Ramos (cell line): Measurements from ENCODE around the gene CPB2.

ENCODE experiments used
- in situ Hi-C: fragments of 300-500 bp; cut with MboI; formaldehyde crosslinking; loops from one replicate; pipeline ENCODE4 v1.14.3; 2022; ENCODE audit warnings: low sequenced_read_pairs; ENCODE audit not compliant: unreplicated experiment

Gene CPB2

GRCh38 chr13:46129124-46129523 is 24.3 kb upstream of the CPB2 start:
- in situ Hi-C loops = no loop called here

GRCh38 chr13:46127358-46128023 is 22.7 kb upstream of the CPB2 start:
- in situ Hi-C loops = no loop called here

- in situ Hi-C loops = no loop called here
These were observed 21.9 kb upstream of the CPB2 start for GRCh38 chr13:46126552-46127357.

- in situ Hi-C loops = no loop called here
These were observed 21.2 kb upstream of the CPB2 start for GRCh38 chr13:46126056-46126455.

GRCh38 chr13:46124967-46125933 is 20.4 kb upstream of the CPB2 start:
- in situ Hi-C loops = no loop called here

GRCh38 chr13:46124531-46124966 is 19.7 kb upstream of the CPB2 start:
- in situ Hi-C loops = no loop called here

- in situ Hi-C loops = no loop called here
These were observed 17.5 kb upstream of the CPB2 start for GRCh38 chr13:46122304-46122703.

GRCh38 chr13:46121597-46122163 is 16.8 kb upstream of the CPB2 start:
- in situ Hi-C loops = no loop called here

GRCh38 chr13:46121033-46121432 is 16.2 kb upstream of the CPB2 start:
- in situ Hi-C loops = no loop called here

- in situ Hi-C loops = no loop called here
These were observed 15.2 kb upstream of the CPB2 start for GRCh38 chr13:46119883-46120614.

- in situ Hi-C loops = no loop called here
These were observed 12.0 kb upstream of the CPB2 start for GRCh38 chr13:46116653-46117502.

GRCh38 chr13:46114613-46115012 is 9.8 kb upstream of the CPB2 start:
- in situ Hi-C loops = no loop called here

- in situ Hi-C loops = no loop called here
These were observed 8.8 kb upstream of the CPB2 start for GRCh38 chr13:46113596-46113995.

GRCh38 chr13:46111151-46111550 is 6.3 kb upstream of the CPB2 start:
- in situ Hi-C loops = no loop called here

- in situ Hi-C loops = no loop called here
These were observed 4.6 kb upstream of the CPB2 start for GRCh38 chr13:46109451-46109850.

- in situ Hi-C loops = no loop called here
These were observed 2.1 kb upstream of the CPB2 start for GRCh38 chr13:46106839-46107371.

GRCh38 chr13:46103037-46103436 is 1.8 kb downstream of the CPB2 start:
- in situ Hi-C loops = no loop called here

- in situ Hi-C loops = no loop called here
These were observed 2.6 kb downstream of the CPB2 start for GRCh38 chr13:46102255-46102605.
